Dedifferentiated amniotic fluid mesenchymal stem cell (primary cell): ENCODE data around the gene ACOT6.
"Not testable (repeated sequence)": the region's sequence is repeated elsewhere in the genome, so short reads cannot be mapped to it uniquely, and the experiment has no call there.

ENCODE experiments used
- DNase-seq: peaks from one replicate; pipeline ENCODE4 v3.0.0-alpha.2; 2016; ENCODE audit errors: extremely low spot score

The ACOT6 gene

GRCh38 chr14:73612339-73613045, at the start of gene ACOT6:
TSS of gene ACOT6 (plus strand) at chr14:73612517. CDS start at chr14:73612572, 55 bp downstream.
- peak; percentile 72 for DNase-seq

GRCh38 chr14:73562696-73563095, 49.6 kb upstream of the ACOT6 start:
- DNase-seq, result not testable (repeated sequence)

- not testable (repeated sequence) for DNase-seq
Measured at GRCh38 chr14:73566431-73566830, 45.9 kb upstream of the ACOT6 start.

- DNase-seq, result not testable (repeated sequence)
Measured at GRCh38 chr14:73566935-73567334, 45.4 kb upstream of the ACOT6 start.

- DNase-seq, result no peak
Measured at GRCh38 chr14:73567358-73567757, 45.0 kb upstream of the ACOT6 start.

- no peak for DNase-seq
Measured at GRCh38 chr14:73567951-73568885, 44.1 kb upstream of the ACOT6 start.

- DNase-seq, result not testable (repeated sequence)
Measured at GRCh38 chr14:73568886-73569184, 43.5 kb upstream of the ACOT6 start.

GRCh38 chr14:73569185-73569958, 42.9 kb upstream of the ACOT6 start, which contains the start of gene ACOT2:
TSS of gene ACOT2 (plus strand) at chr14:73569213. CDS start at chr14:73569241, 28 bp downstream.
- peak; percentile 80 for DNase-seq

- not testable (repeated sequence) for DNase-seq
Measured at GRCh38 chr14:73570913-73571312, 41.4 kb upstream of the ACOT6 start.

- DNase-seq, result not testable (repeated sequence)
Measured at GRCh38 chr14:73573034-73573433, 39.3 kb upstream of the ACOT6 start.

GRCh38 chr14:73573740-73574139, 38.6 kb upstream of the ACOT6 start:
- DNase-seq, result not testable (repeated sequence)

GRCh38 chr14:73574251-73574650, 38.1 kb upstream of the ACOT6 start:
- not testable (repeated sequence) for DNase-seq

- no peak for DNase-seq
Measured at GRCh38 chr14:73576391-73576790, 35.9 kb upstream of the ACOT6 start.

- DNase-seq, result not testable (repeated sequence)
Measured at GRCh38 chr14:73577214-73577613, 35.1 kb upstream of the ACOT6 start.

GRCh38 chr14:73582102-73582979, 30.0 kb upstream of the ACOT6 start:
- DNase-seq, result not testable (repeated sequence)

- DNase-seq, result no peak
Measured at GRCh38 chr14:73588695-73589094, 23.6 kb upstream of the ACOT6 start.

GRCh38 chr14:73589116-73589515, 23.2 kb upstream of the ACOT6 start:
- DNase-seq, result no peak

GRCh38 chr14:73590673-73591004, 21.7 kb upstream of the ACOT6 start:
- DNase-seq, result not testable (repeated sequence)

- no peak for DNase-seq
Measured at GRCh38 chr14:73591690-73592449, 20.4 kb upstream of the ACOT6 start, which contains the start of gene ACOT4. TSS of gene ACOT4 (plus strand) at chr14:73591873. CDS start at chr14:73591960, 87 bp downstream.

GRCh38 chr14:73594491-73594890, 17.8 kb upstream of the ACOT6 start:
- no peak for DNase-seq
